Cardiac fibroblast (primary cell): ENCODE data around the gene HOXC5.

Experiments used
- DNase-seq, 2 donors: peaks; one replicate each; pipeline versions ENCODE4 v3.0.0 to v3.0.0-alpha.2; 2010; ENCODE audit warnings: low read depth in 2 of 2
- H3K4me3 ChIP-seq, 2 donors: replicated peaks in 1 of 2; 1 replicate in 1 of 2; 2 replicates in 1 of 2; pipeline ENCODE4 v1.5.1; 2011; ENCODE audit warnings: low read depth in 2 of 2, low read length in 2 of 2, mild to moderate bottlenecking in 2 of 2, moderate library complexity in 1 of 2
- TF ChIP-seq, protein P1 (sequence below): IDR thresholded peaks from one replicate; pipeline ENCODE4 v1.5.1; 2011; ENCODE audit warnings: low read depth, mild to moderate bottlenecking, low read length, inconsistent platforms

The HOXC5 gene

DNA sequence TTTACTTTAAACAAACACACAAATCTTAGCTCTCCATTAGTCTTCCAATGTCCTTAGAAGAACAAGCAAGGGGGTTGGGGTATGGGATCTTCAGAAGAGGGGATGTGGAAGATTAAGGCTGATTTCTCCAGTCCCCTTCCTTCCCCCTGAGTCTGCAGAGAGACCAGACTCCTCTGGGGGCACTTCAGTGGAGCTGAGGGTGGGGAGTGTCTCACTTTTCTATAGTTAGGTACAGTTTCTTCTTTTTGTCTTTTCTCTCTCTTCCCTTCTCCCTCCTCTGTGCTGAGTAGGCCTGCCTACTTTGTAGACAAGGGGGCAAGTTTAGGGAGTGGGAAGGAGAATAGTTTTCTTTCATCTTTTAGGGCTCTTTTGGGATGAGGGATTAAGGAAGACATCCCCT, 23.3 kb downstream of the HOXC5 start:
- H3K4me3 ChIP-seq = no peak overlapping the region
- no peak for DNase-seq
- TF ChIP-seq, protein P1, sequence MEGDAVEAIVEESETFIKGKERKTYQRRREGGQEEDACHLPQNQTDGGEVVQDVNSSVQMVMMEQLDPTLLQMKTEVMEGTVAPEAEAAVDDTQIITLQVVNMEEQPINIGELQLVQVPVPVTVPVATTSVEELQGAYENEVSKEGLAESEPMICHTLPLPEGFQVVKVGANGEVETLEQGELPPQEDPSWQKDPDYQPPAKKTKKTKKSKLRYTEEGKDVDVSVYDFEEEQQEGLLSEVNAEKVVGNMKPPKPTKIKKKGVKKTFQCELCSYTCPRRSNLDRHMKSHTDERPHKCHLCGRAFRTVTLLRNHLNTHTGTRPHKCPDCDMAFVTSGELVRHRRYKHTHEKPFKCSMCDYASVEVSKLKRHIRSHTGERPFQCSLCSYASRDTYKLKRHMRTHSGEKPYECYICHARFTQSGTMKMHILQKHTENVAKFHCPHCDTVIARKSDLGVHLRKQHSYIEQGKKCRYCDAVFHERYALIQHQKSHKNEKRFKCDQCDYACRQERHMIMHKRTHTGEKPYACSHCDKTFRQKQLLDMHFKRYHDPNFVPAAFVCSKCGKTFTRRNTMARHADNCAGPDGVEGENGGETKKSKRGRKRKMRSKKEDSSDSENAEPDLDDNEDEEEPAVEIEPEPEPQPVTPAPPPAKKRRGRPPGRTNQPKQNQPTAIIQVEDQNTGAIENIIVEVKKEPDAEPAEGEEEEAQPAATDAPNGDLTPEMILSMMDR = no peak

DNA sequence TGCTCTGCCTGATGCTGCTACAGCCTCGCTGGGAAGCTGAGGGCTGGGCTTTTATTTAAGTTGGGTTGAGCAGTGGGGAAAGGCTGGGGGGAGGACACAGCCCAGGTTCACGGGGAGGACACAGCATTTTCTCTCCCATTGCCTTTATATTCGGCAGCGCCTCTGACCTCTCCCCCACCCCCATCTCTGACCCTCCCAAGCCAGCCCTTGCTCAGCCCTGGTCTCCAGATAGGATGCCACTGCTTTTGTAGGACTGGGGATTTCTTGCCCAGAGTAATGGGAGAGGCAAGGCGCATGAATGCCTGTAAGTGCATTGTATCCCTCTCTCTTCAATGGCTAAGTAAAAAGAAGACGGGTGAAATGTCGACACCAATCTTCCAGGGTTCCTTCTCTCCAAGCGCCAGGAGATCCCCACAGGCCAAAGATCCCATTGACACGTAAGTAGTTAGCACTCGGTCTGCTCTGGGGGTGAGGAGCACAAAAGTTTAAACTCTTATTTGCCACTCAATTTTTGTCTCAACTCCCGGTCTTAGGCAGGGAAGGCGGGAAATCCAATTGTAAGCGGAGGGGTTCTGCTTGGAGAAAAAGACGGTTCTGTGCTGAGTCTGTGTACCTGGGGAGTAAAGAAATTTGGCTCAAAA, 25.4 kb downstream of the HOXC5 start:
- no peak for DNase-seq
- H3K4me3 ChIP-seq = no peak overlapping the region
- TF ChIP-seq, protein P1 = no peak

DNA sequence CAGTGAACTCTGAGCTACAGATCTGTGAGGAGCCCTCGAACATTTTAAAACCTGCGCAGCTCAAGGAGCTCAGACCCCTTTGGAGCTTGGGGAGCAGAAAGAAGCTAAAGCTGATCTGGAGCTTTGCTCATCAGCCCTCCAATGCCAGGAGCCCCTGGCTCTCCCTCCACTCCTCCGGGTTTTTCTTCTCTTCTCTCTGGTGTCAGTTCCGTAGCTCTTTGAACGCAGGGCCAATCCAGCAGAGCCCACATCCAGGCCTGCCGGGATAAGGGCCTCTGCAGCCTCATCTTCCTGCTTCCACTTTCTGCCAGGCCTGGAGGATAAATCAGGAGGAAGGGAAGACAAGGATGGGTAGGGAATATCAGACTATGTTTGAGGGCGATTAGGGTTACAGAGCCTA, 26.8 kb downstream of the HOXC5 start:
- no peak for DNase-seq
- TF ChIP-seq, protein P1 = no peak
- no peak overlapping the region for H3K4me3 ChIP-seq

DNA sequence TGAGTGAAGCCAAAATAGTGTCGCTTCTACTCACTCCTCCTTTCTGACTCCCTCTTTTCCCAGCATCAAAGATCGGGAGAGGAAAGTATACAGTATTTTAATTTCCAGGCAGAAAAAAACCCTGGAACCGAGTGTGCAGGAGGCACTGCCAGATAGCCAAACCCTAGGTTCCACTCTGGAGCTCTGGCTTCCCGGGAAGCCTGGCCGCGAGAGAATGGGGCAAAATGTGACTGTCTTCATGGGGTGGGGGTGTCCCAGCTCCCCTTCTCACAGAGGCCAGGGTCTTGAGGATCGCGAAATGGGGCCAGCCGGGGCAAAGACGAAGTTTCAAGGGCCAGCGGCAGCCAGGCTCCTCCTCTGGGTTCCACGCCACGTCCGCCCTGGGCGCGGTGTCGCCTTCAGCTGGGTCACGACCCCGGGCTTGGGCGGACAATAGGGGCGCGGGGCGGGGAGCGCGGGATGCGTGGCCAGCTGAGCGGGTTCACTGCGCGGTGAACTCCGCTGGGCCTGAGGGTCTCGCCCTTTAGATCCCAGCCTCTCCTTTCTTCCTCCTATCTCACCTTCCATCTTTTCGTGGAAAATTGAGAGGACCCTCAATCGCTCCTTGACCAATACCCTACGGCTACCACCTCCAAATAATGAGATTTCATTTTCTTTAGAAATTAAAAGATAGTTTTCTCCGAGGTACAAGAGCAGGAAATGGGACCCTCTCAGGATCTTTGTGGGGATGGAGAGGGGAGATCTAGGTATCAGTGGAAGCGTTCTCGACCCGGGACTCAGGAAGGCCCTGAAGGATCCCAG, 27.5 kb downstream of the HOXC5 start:
- no peak overlapping the region for H3K4me3 ChIP-seq
- no peak for DNase-seq
- TF ChIP-seq, protein P1 = no peak

DNA sequence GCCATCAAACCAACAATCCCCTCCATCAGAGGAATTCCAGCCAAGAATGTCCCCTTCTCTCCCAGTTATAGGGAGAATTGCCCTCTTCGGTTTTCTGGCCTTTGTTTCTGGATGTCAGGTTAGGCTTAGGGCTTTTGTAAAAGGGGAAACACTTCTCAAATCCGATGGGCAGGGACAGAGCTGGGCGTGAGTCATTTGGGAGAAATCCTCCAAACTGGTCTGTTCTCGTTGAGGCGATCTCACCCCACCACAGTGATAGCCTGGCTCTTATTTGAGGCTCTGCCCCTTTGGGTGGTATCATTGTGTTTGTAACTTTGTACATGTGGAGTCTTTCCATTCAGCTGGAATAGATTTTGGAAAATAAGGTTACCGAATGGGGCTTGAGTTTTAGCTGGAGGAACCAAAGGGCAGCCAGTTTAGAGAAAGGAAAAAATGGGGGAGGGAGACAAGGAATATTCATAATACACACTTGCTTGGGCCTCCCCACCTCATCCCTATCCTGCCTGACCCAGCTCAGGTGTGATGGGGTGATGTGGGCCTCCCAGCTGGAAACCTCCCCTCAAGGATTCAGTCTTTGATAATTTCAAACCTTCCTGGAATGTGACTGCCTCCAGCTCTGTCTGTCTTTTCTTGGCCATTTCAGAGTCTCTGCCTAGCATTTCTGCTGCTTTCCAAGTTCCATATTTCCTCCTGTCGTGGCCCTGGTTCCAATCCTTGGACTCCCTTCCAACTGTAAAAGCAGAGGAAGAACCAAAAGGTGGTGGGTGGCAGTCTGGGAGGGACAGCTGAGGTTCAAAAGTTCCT, 28.3 kb downstream of the HOXC5 start:
- no peak for DNase-seq
- TF ChIP-seq, protein P1 = no peak
- no peak overlapping the region for H3K4me3 ChIP-seq

DNA sequence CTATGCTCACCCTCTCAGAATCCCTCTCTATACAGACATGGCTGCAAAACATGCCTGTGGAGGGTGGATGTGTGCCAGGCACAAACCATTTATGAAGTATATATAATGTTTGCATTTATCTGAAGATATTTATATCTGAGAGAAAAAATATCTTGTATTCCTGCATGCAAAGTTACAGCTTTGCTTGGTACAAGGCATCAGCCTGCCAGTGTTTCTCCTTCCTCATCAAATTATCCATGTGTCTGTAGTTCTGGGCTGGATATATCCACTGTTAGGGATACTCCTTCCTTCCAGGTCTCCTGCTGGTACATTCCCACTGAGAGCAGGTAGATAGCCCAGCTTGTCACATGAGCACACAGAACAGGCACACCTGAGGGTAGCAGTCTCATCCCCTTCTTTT, 32.8 kb downstream of the HOXC5 start:
- TF ChIP-seq, protein P1 = no peak
- DNase-seq = no peak
- no peak overlapping the region for H3K4me3 ChIP-seq
